Measurements from ENCODE around the gene TRIM46.
"Not testable (repeated sequence)": the region's sequence is repeated elsewhere in the genome, so short reads cannot be mapped to it uniquely, and the experiment has no call there.

TRIM46 gene

GRCh38 chr1:155192346-155193274 lies 19.0 kb downstream of the TRIM46 start:
- Mint-ChIP-seq H3K27ac (peak overlapping the region; percentile 93), H3K4me1 (ENCODE audit: low read depth) (peaks cover 48% of the 10 kb centered on the region)
- intact Hi-C loops (cut with micrococcal nuclease), result loop anchor here (2.0 kb wide), 1 partner anchor 16 kb away; no protein-coding TSS in a partner anchor

GRCh38 chr1:155193275-155193990 lies 19.8 kb downstream of the TRIM46 start:
- H3K9me3 Mint-ChIP-seq, result no peaks in the 10 kb centered on the region
- H3K4me1 Mint-ChIP-seq (ENCODE audit: low read depth), result peaks cover 41% of the 10 kb centered on the region
- intact Hi-C loops (cut with micrococcal nuclease), result loop anchor here (2.0 kb wide), 1 partner anchor 17 kb away; no protein-coding TSS in a partner anchor
- H3K27me3 Mint-ChIP-seq, result peaks cover 19% of the 10 kb centered on the region
- peak overlapping the region; percentile 75 for H3K4me3 Mint-ChIP-seq
- peaks cover 19% of the 10 kb centered on the region for H3K36me3 Mint-ChIP-seq (ENCODE audit: low read depth)
- peak overlapping the region; percentile 93 for H3K27ac Mint-ChIP-seq

More at GRCh38 chr1:155192346-155193274, 19.0 kb downstream of the TRIM46 start:
- Mint-ChIP-seq H3K36me3 (ENCODE audit: low read depth) (peaks cover 11% of the 10 kb centered on the region), H3K9me3 (no peaks in the 10 kb centered on the region), H3K27me3 (peaks cover 26% of the 10 kb centered on the region), H3K4me3 (peak overlapping the region; percentile 32)

GRCh38 chr1:155193991-155194240 lies 20.3 kb downstream of the TRIM46 start:
- peak overlapping the region; percentile 93 for H3K27ac Mint-ChIP-seq
- peaks cover 41% of the 10 kb centered on the region for H3K4me1 Mint-ChIP-seq (ENCODE audit: low read depth)
- intact Hi-C loops (cut with micrococcal nuclease), result loop anchor here (2.0 kb wide), 1 partner anchor 17 kb away; no protein-coding TSS in a partner anchor
- H3K4me3 Mint-ChIP-seq, result peak overlapping the region; percentile 75
- peaks cover 19% of the 10 kb centered on the region for H3K27me3 Mint-ChIP-seq
- not testable (repeated sequence) for H3K9me3 Mint-ChIP-seq
- peaks cover 19% of the 10 kb centered on the region for H3K36me3 Mint-ChIP-seq (ENCODE audit: low read depth)

GRCh38 chr1:155195201-155196102 lies 21.8 kb downstream of the TRIM46 start:
- intact Hi-C loops (cut with micrococcal nuclease), result no loop called here
- H3K27me3 Mint-ChIP-seq, result peaks cover 22% of the 10 kb centered on the region
- peak overlapping the region; percentile 67 for H3K4me3 Mint-ChIP-seq
- H3K9me3 Mint-ChIP-seq, result no peaks in the 10 kb centered on the region
- peak overlapping the region; percentile 93 for H3K27ac Mint-ChIP-seq
- peaks cover 19% of the 10 kb centered on the region for H3K36me3 Mint-ChIP-seq (ENCODE audit: low read depth)
- peaks cover 41% of the 10 kb centered on the region for H3K4me1 Mint-ChIP-seq (ENCODE audit: low read depth)

GRCh38 chr1:155196103-155196892 lies 22.6 kb downstream of the TRIM46 start:
- intact Hi-C loops (cut with micrococcal nuclease), result no loop called here
- Mint-ChIP-seq H3K36me3 (ENCODE audit: low read depth) (peaks cover 19% of the 10 kb centered on the region), H3K4me1 (ENCODE audit: low read depth) (peaks cover 41% of the 10 kb centered on the region), H3K27ac (no peak overlapping the region), H3K9me3 (no peaks in the 10 kb centered on the region), H3K27me3 (peaks cover 22% of the 10 kb centered on the region), H3K4me3 (no peak overlapping the region)

GRCh38 chr1:155196893-155197638 lies 23.4 kb downstream of the TRIM46 start:
- Mint-ChIP-seq H3K27ac (no peak overlapping the region), H3K4me1 (ENCODE audit: low read depth) (peaks cover 38% of the 10 kb centered on the region), H3K4me3 (no peak overlapping the region), H3K9me3 (no peaks in the 10 kb centered on the region), H3K36me3 (ENCODE audit: low read depth) (peaks cover 19% of the 10 kb centered on the region), H3K27me3 (peaks cover 22% of the 10 kb centered on the region)
- intact Hi-C loops (cut with micrococcal nuclease), result no loop called here

GRCh38 chr1:155197901-155198546 lies 24.4 kb downstream of the TRIM46 start:
- intact Hi-C loops (cut with micrococcal nuclease), result no loop called here
- H3K4me1 Mint-ChIP-seq (ENCODE audit: low read depth), result peaks cover 29% of the 10 kb centered on the region
- H3K9me3 Mint-ChIP-seq, result no peaks in the 10 kb centered on the region
- H3K27me3 Mint-ChIP-seq, result peaks cover 25% of the 10 kb centered on the region
- no peak overlapping the region for H3K4me3 Mint-ChIP-seq
- H3K36me3 Mint-ChIP-seq (ENCODE audit: low read depth), result peaks cover 19% of the 10 kb centered on the region
- no peak overlapping the region for H3K27ac Mint-ChIP-seq

- no peak overlapping the region for H3K27ac Mint-ChIP-seq
- peaks cover 24% of the 10 kb centered on the region for H3K4me1 Mint-ChIP-seq (ENCODE audit: low read depth)
- peaks cover 28% of the 10 kb centered on the region for H3K27me3 Mint-ChIP-seq
- intact Hi-C loops (cut with micrococcal nuclease), result no loop called here
- no peak overlapping the region for H3K4me3 Mint-ChIP-seq
- peaks cover 19% of the 10 kb centered on the region for H3K36me3 Mint-ChIP-seq (ENCODE audit: low read depth)
- H3K9me3 Mint-ChIP-seq, result no peaks in the 10 kb centered on the region
Measured at GRCh38 chr1:155198547-155198906, 24.9 kb downstream of the TRIM46 start.

GRCh38 chr1:155199792-155200191 lies 26.1 kb downstream of the TRIM46 start:
- peaks cover 19% of the 10 kb centered on the region for H3K36me3 Mint-ChIP-seq (ENCODE audit: low read depth)
- H3K4me1 Mint-ChIP-seq (ENCODE audit: low read depth), result peaks cover 11% of the 10 kb centered on the region
- intact Hi-C loops (cut with micrococcal nuclease), result no loop called here
- no peak overlapping the region for H3K4me3 Mint-ChIP-seq
- no peak overlapping the region for H3K27ac Mint-ChIP-seq
- no peaks in the 10 kb centered on the region for H3K9me3 Mint-ChIP-seq
- peaks cover 20% of the 10 kb centered on the region for H3K27me3 Mint-ChIP-seq

GRCh38 chr1:155200920-155201319 lies 27.3 kb downstream of the TRIM46 start:
- intact Hi-C loops (cut with micrococcal nuclease), result no loop called here
- Mint-ChIP-seq H3K27ac (no peak overlapping the region), H3K4me3 (no peak overlapping the region), H3K9me3 (no peaks in the 10 kb centered on the region), H3K4me1 (ENCODE audit: low read depth) (no peaks in the 10 kb centered on the region), H3K36me3 (ENCODE audit: low read depth) (peaks cover 19% of the 10 kb centered on the region), H3K27me3 (peaks cover 12% of the 10 kb centered on the region)

GRCh38 chr1:155202198-155202597 lies 28.5 kb downstream of the TRIM46 start:
- Mint-ChIP-seq H3K27ac (no peak overlapping the region), H3K4me3 (no peak overlapping the region), H3K4me1 (ENCODE audit: low read depth) (peaks cover 7% of the 10 kb centered on the region), H3K9me3 (no peaks in the 10 kb centered on the region), H3K36me3 (ENCODE audit: low read depth) (peaks cover 12% of the 10 kb centered on the region), H3K27me3 (peaks cover 10% of the 10 kb centered on the region)
- intact Hi-C loops (cut with micrococcal nuclease), result no loop called here
